Heart left ventricle (tissue), 13 donors: ENCODE results near the gene FAM32A.

ENCODE experiments used
- CTCF ChIP-seq, 12 donors: fragments of 200-600 bp; sonication (generic) in 4 of 12; IDR thresholded peaks; one replicate each; pipeline versions ENCODE4 v1.5.0 to v1.8.0; 2018 to 2022; ENCODE audit warnings: antibody characterized with exemption in 12 of 12, mild to moderate bottlenecking in 5 of 12
- POLR2A ChIP-seq, 2 donors: fragments of 450-650 bp; IDR thresholded peaks; one replicate each; pipeline ENCODE4 v1.6.1; 2017; ENCODE audit warnings: antibody characterized with exemption in 2 of 2, mild to moderate bottlenecking in 2 of 2, moderate library complexity in 2 of 2
- donor health status: ischemic (EF 13 %, LVEDD 7.1; RV severe dilation, severe dysfunction).
- donor health status: DM: no; HTN: yes; CAD: no.
- donor health status: DM: no; HTN: no; CAD: no.
- donor health status: ischemic (EF 25% LVEDD 6.9; RV normal size, moderate dysfunction).
- donor health status: ischemic (EF 25% LVEDD 5.7; RV mildly dilated, moderate dysfunction).
- donor health status: ischemic (EF 35%, LVEDD 5.7; RV mildly dilated, moderate dysfunction).
- donor health status: nonischemic (EF 11% LVEDD 7.7; RV severe dilation, severe dysfunction).
- donor health status: DM: yes; HTN: yes; CAD: no.
- donor health status: PGD.
- donor health status: ischemic (EF 29% LVEDD 5.4; RV normal size, mild dysfunction).
- donor health status: nonischemic (EF 23%, LVEDD 6.1; RV moderate dilation, normal function).

GRCh38 chr19:16203256-16204004, 18.2 kb downstream of the FAM32A start:
- TF ChIP-seq POLR2A (IDR thresholded peaks at IDR 0.05) (no peak), CTCF (IDR thresholded peaks at IDR 0.05) (no peak)
